GM12874 (cell line): ENCODE data around the gene THUMPD2.

Experiments
- CTCF ChIP-seq: IDR thresholded peaks from 2 replicates; pipeline ENCODE4 v1.5.1; 2011; ENCODE audit warnings: low read depth, mild to moderate bottlenecking, control low read depth, low read length, moderate library complexity; ENCODE audit not compliant: insufficient read depth

THUMPD2 gene

GRCh38 chr2:39689272-39689841 is 89.7 kb downstream of the THUMPD2 start:
- TF ChIP-seq CTCF: no peak

- no peak for TF ChIP-seq CTCF
Measured at GRCh38 chr2:39688181-39688580, 90.9 kb downstream of the THUMPD2 start.

GRCh38 chr2:39686456-39686855 is 92.6 kb downstream of the THUMPD2 start:
- TF ChIP-seq CTCF: no peak
